K562 (cell line): ENCODE results near the gene TMEM131L. TPM values are rescaled to one million over a fixed set of nuclear protein-coding genes. Genes with fewer than 3 reads are reported as not detected.

ENCODE experiments used
- ATF1 ChIP-seq, 2 experiments: fragments of 450-650 bp in 1 of 2; IDR thresholded peaks; 2 replicates each; pipeline ENCODE4 v1.6.1; 2016; ENCODE audit warnings: missing compliant biosample characterization in 1 of 2, missing genetic modification characterization in 1 of 2
- HINFP ChIP-seq: fragments of 450-650 bp; conservative IDR thresholded peaks from 2 replicates; pipeline ENCODE4 v1.6.1; 2016; ENCODE audit warnings: missing genetic modification characterization, low read depth, mild to moderate bottlenecking, control low read depth, missing compliant biosample characterization
- MBD1 ChIP-seq: fragments of 250-450 bp; sonication (Bioruptor Pico); IDR thresholded peaks from 2 replicates; pipeline ENCODE4 v1.8.0; 2022; ENCODE audit warnings: inconsistent platforms
- PHF20 ChIP-seq: fragments of 450-650 bp; IDR thresholded peaks from 2 replicates; pipeline ENCODE4 v1.6.1; 2018; ENCODE audit not compliant: partially characterized antibody
- RBFOX2 ChIP-seq: fragments of 200-400 bp; formaldehyde crosslinking; IDR thresholded peaks from 2 replicates; pipeline ENCODE4 v1.6.1; 2017; ENCODE audit warnings: low read depth, mild to moderate bottlenecking, low read length, moderate library complexity
- REST ChIP-seq, 2 experiments: fragments of 450-650 bp; formaldehyde crosslinking in 1 of 2; IDR thresholded peaks; 2 replicates each; pipeline versions ENCODE4 v1.4.0 to v1.6.1; 2014 to 2020; ENCODE audit warnings: mild to moderate bottlenecking in 2 of 2, borderline replicate concordance in 1 of 2, low read depth in 1 of 2
- RNF219 ChIP-seq: fragments of 250-450 bp; sonication (Bioruptor Pico); IDR thresholded peaks from 2 replicates; pipeline ENCODE4 v1.5.0; 2022; ENCODE audit warnings: mild to moderate bottlenecking
- TFAP4 ChIP-seq: sonication (generic); formaldehyde crosslinking; IDR thresholded peaks from 2 replicates; pipeline ENCODE4 v1.8.0; 2022; ENCODE audit warnings: missing genetic modification reagents, mild to moderate bottlenecking, moderate library complexity, borderline replicate concordance
- ZFX ChIP-seq: sonication (generic); formaldehyde crosslinking; IDR thresholded peaks from 2 replicates; pipeline ENCODE4 v1.8.0; 2022; ENCODE audit warnings: mild to moderate bottlenecking, missing genetic modification reagents, moderate library complexity
- polyA plus RNA-seq, 8 experiments: library from polyadenylated mRNA; depleted of rRNA in 4 of 8; stranded (reverse) in 5 of 8; unstranded in 3 of 8; fragments of >200 nt; fragmentation: Nextera tagmentation in 2 of 8; fragmentation: Illumina TruSeq in 1 of 8; extraction: Ambion mirVana in 2 of 8; extraction: Trizol in 1 of 8; gene quantifications; 2 replicates each; pipeline versions ENCODE4 v1.2.1 to v1.2.3, GENCODE V29; 2011 to 2014; ENCODE audit warnings: inconsistent platforms in 1 of 8, missing spikeins in 1 of 8
- total RNA-seq, 7 experiments: library from RNA; depleted of rRNA in 6 of 7; stranded (reverse); fragments of >200 nt in 6 of 7; fragmentation: Illumina TruSeq in 2 of 7; extraction: Trizol in 2 of 7; gene quantifications; 2 replicates each; pipeline versions ENCODE4 v1.2.1 to v1.2.3, GENCODE V29; 2011 to 2021; ENCODE audit warnings: low replicate concordance in 1 of 7

TMEM131L gene
- total and polyA plus RNA-seq, 9 of the 15 experiments (the other 6 are each of a cell fraction or from before 2014, with no cell fraction given), result 1.2 to 20.8 (median 12.9) TPM

- TF ChIP-seq ATF1 (CRISPR knock-in tag; IDR thresholded peaks at IDR 0.05) (no peak), ATF1 (tag; IDR thresholded peaks at IDR 0.05) (no peak), PHF20 (no peak), RNF219 (CRISPR knock-in tag) (no peak), TFAP4 (CRISPR knock-in tag) (peak; percentile 70), RBFOX2 (peak; percentile 83), ZFX (no peak), MBD1 (CRISPR knock-in tag) (no peak), HINFP (tag) (no peak), REST (IDR thresholded peaks at IDR 0.05; ENCODE audit: borderline replicate concordance) (no peak), REST (CRISPR knock-in tag; IDR thresholded peaks at IDR 0.05; ENCODE audit: low read depth) (no peak)
Measured at GRCh38 chr4:153466081-153466948, at the start of gene TMEM131L (continued).
